Type B pancreatic cell (in vitro differentiated cells): ENCODE data around the gene PKIG. TPM values are rescaled to one million over a fixed set of nuclear protein-coding genes. Genes with fewer than 3 reads are reported as not detected.

ENCODE experiments used
- DNase-seq: peaks from one replicate; pipeline ENCODE4 v3.0.0; 2021; ENCODE audit warnings: mixed read lengths; ENCODE audit not compliant: unreplicated experiment; ENCODE audit errors: extremely low spot score
- H3K27ac Mint-ChIP-seq: 2 replicates; pipeline ENCODE4 v1.8.0; 2021; ENCODE audit warnings: mild to moderate bottlenecking, mixed read lengths
- H3K27me3 Mint-ChIP-seq: 2 replicates; pipeline ENCODE4 v1.8.0; 2021; ENCODE audit warnings: mixed read lengths
- H3K36me3 Mint-ChIP-seq: 2 replicates; pipeline ENCODE4 v1.8.0; 2021; ENCODE audit warnings: mixed read lengths
- H3K4me1 Mint-ChIP-seq: one replicate; pipeline ENCODE4 v1.8.0; 2021; ENCODE audit warnings: mixed read lengths; ENCODE audit not compliant: unreplicated experiment
- H3K4me3 Mint-ChIP-seq: 2 replicates; pipeline ENCODE4 v1.8.0; 2021; ENCODE audit warnings: mild to moderate bottlenecking, mixed read lengths
- H3K9me3 Mint-ChIP-seq: 2 replicates; pipeline ENCODE4 v1.8.0; 2021; ENCODE audit warnings: mixed read lengths
- CTCF ChIP-seq: fragments of 200-600 bp; sonication (generic); conservative IDR thresholded peaks from 2 replicates; pipeline ENCODE4 v1.5.0; 2021; ENCODE audit warnings: antibody characterized with exemption, mild to moderate bottlenecking
- long read RNA-seq: library from polyadenylated mRNA; unstranded; transcript quantifications from one replicate; pipeline ENCODE4 v2.0.0, GENCODE V29; 2020
- total RNA-seq: library from RNA; stranded (reverse); gene quantifications from 2 replicates; pipeline ENCODE4 v1.2.1, GENCODE V29; 2021; ENCODE audit warnings: low replicate concordance

Gene PKIG
- 13.9 and 24.3 TPM in 2 replicates for total RNA-seq
- long read RNA-seq, transcript PKIG-207 (4 exons, 1,191 nt), result major isoform, 5 of 11 reads
- long read RNA-seq, partial matches to known transcripts, result 4 of 11 reads
- long read RNA-seq, other reads (novel, unspliced or antisense), result 2 of 11 reads

GRCh38 chr20:44582311-44583025, at the start of gene PKIG:
PKIG (plus strand) TSS chr20:44582579; CDS start chr20:44614557, 31,978 bp downstream.
- DNase-seq, result no peak
- no peaks in the 10 kb centered on the region for H3K9me3 Mint-ChIP-seq
- TF ChIP-seq CTCF, result no peak
- H3K36me3 Mint-ChIP-seq, result no peaks in the 10 kb centered on the region
- H3K27ac Mint-ChIP-seq, result no peak within 1 kb of the TSS
- H3K4me1 Mint-ChIP-seq, result peaks cover 41% of the 10 kb centered on the region
- peak within 1 kb of the TSS; percentile 17 for H3K4me3 Mint-ChIP-seq
- peaks cover 3% of the 10 kb centered on the region for H3K27me3 Mint-ChIP-seq

GRCh38 chr20:44532981-44533331, 49.4 kb upstream of the PKIG start:
- no peaks in the 10 kb centered on the region for H3K36me3 Mint-ChIP-seq
- no peaks in the 10 kb centered on the region for H3K9me3 Mint-ChIP-seq
- no peak for DNase-seq
- TF ChIP-seq CTCF, result no peak
- no peak overlapping the region for H3K4me3 Mint-ChIP-seq
- H3K4me1 Mint-ChIP-seq, result no peaks in the 10 kb centered on the region
- H3K27me3 Mint-ChIP-seq, result no peaks in the 10 kb centered on the region
- H3K27ac Mint-ChIP-seq, result no peak overlapping the region

GRCh38 chr20:44533928-44534327, 48.5 kb upstream of the PKIG start:
- Mint-ChIP-seq H3K27ac (no peak overlapping the region), H3K9me3 (no peaks in the 10 kb centered on the region), H3K4me1 (no peaks in the 10 kb centered on the region), H3K36me3 (no peaks in the 10 kb centered on the region), H3K27me3 (no peaks in the 10 kb centered on the region), H3K4me3 (no peak overlapping the region)
- no peak for DNase-seq
- TF ChIP-seq CTCF, result no peak

GRCh38 chr20:44536175-44536574, 46.2 kb upstream of the PKIG start:
- H3K4me3 Mint-ChIP-seq, result no peak overlapping the region
- DNase-seq, result no peak
- no peaks in the 10 kb centered on the region for H3K36me3 Mint-ChIP-seq
- no peaks in the 10 kb centered on the region for H3K9me3 Mint-ChIP-seq
- H3K4me1 Mint-ChIP-seq, result no peaks in the 10 kb centered on the region
- no peaks in the 10 kb centered on the region for H3K27me3 Mint-ChIP-seq
- no peak for TF ChIP-seq CTCF
- H3K27ac Mint-ChIP-seq, result no peak overlapping the region

GRCh38 chr20:44537993-44538392, 44.4 kb upstream of the PKIG start:
- TF ChIP-seq CTCF, result no peak
- H3K36me3 Mint-ChIP-seq, result no peaks in the 10 kb centered on the region
- no peak overlapping the region for H3K27ac Mint-ChIP-seq
- H3K27me3 Mint-ChIP-seq, result no peaks in the 10 kb centered on the region
- no peak for DNase-seq
- peaks cover 4% of the 10 kb centered on the region for H3K4me1 Mint-ChIP-seq
- H3K4me3 Mint-ChIP-seq, result no peak overlapping the region
- no peaks in the 10 kb centered on the region for H3K9me3 Mint-ChIP-seq
